Measurements from ENCODE around the gene JARID2. TPM values are rescaled to one million over a fixed set of nuclear protein-coding genes. Genes with fewer than 3 reads are reported as not detected.

Gene JARID2
- total RNA-seq, 1 experiment from 2014 or later, result 6.0 TPM

- BruUV-seq (replicated peaks), result no TSS peak
Observed at GRCh38 chr6:15348528-15348927, 102.7 kb downstream of the JARID2 start.

GRCh38 chr6:15349379-15349778 is 103.5 kb downstream of the JARID2 start:
- no peak for DNase-seq (ENCODE audit: low read depth, low spot score)
- no TSS peak for BruUV-seq (replicated peaks)
- ChIA-PET POLR2A (no interaction called here), CTCF (no interaction called here)
- intact Hi-C loops (cut with micrococcal nuclease; ENCODE audit: unreplicated experiment) (no loop called here), in situ Hi-C loops (cut with HindIII; ENCODE audit: low pct_unique_long_range_greater_than_20kb, low sequenced_read_pairs) (no loop called here)
- ATAC-seq, result no peak
- H3K27ac ChIP-seq (ENCODE audit: low read length), result no peak overlapping the region
- no peak for TF ChIP-seq POLR2AphosphoS5 (IDR thresholded peaks at IDR 0.05; ENCODE audit: low read depth, low read length)
- no peak for TF ChIP-seq REST (IDR thresholded peaks at IDR 0.05; ENCODE audit: insufficient read depth in 1 of 2, low read depth in 2 of 2, low read length in 1 of 2)
- no peak for TF ChIP-seq CTCF (IDR thresholded peaks at IDR 0.05)
- TF ChIP-seq SIN3A (IDR thresholded peaks at IDR 0.05; ENCODE audit: borderline replicate concordance, insufficient read depth, low read depth, low read length), result no peak
- no peak for TF ChIP-seq TCF7L2 (IDR thresholded peaks at IDR 0.05; ENCODE audit: low read depth, low read length)
- H3K9me3 ChIP-seq (ENCODE audit: control insufficient read depth, insufficient read depth, low read depth, low read length), result no peaks in the 10 kb centered on the region
- no peaks in the 10 kb centered on the region for H3K27me3 ChIP-seq (ENCODE audit: control insufficient read depth, insufficient read depth, low read length)
- no peaks in the 10 kb centered on the region for H3K4me1 ChIP-seq (ENCODE audit: control insufficient read depth, insufficient read depth, low read length)
- H3K4me3 ChIP-seq (ENCODE audit: low read depth in 2 of 2, low read length in 2 of 2), result no peak overlapping the region
- no peaks in the 10 kb centered on the region for H3K36me3 ChIP-seq (ENCODE audit: control insufficient read depth, insufficient read depth, low read length)

More at GRCh38 chr6:15348528-15348927, 102.7 kb downstream of the JARID2 start:
- ChIA-PET POLR2A (interaction anchor here (0.6 kb wide), 1 partner anchor 65 kb away, joined by 13 read pairs; no protein-coding TSS in a partner anchor), CTCF (no interaction called here)
- in situ Hi-C loops (cut with HindIII; ENCODE audit: low pct_unique_long_range_greater_than_20kb, low sequenced_read_pairs) (no loop called here), intact Hi-C loops (cut with micrococcal nuclease; ENCODE audit: unreplicated experiment) (no loop called here)
- TF ChIP-seq REST (IDR thresholded peaks at IDR 0.05; ENCODE audit: insufficient read depth in 1 of 2, low read depth in 2 of 2, low read length in 1 of 2) (no peak), SIN3A (IDR thresholded peaks at IDR 0.05; ENCODE audit: borderline replicate concordance, insufficient read depth, low read depth, low read length) (no peak), POLR2AphosphoS5 (IDR thresholded peaks at IDR 0.05; ENCODE audit: low read depth, low read length) (no peak), CTCF (IDR thresholded peaks at IDR 0.05) (no peak), TCF7L2 (IDR thresholded peaks at IDR 0.05; ENCODE audit: low read depth, low read length) (no peak)
- no peak for DNase-seq (ENCODE audit: low read depth, low spot score)
- Histone ChIP-seq H3K9me3 (ENCODE audit: control insufficient read depth, insufficient read depth, low read depth, low read length) (no peaks in the 10 kb centered on the region), H3K36me3 (ENCODE audit: control insufficient read depth, insufficient read depth, low read length) (no peaks in the 10 kb centered on the region), H3K4me1 (ENCODE audit: control insufficient read depth, insufficient read depth, low read length) (no peaks in the 10 kb centered on the region), H3K27me3 (ENCODE audit: control insufficient read depth, insufficient read depth, low read length) (no peaks in the 10 kb centered on the region), H3K27ac (ENCODE audit: low read length) (no peak overlapping the region), H3K4me3 (ENCODE audit: low read depth in 2 of 2, low read length in 2 of 2) (no peak overlapping the region)
- ATAC-seq, result no peak
